ENCODE data around the gene GLDC. TPM values are rescaled to one million over a fixed set of nuclear protein-coding genes. Genes with fewer than 3 reads are reported as not detected.

Gene GLDC
- total and polyA plus RNA-seq, 10 of the 15 experiments (the other 5 are each of a cell fraction or from before 2014, with no cell fraction given): 33.1 to 165 (median 114) TPM

- no peak for FAIRE-seq
- ATAC-seq: no peak
- Histone ChIP-seq H3K36me3 (ENCODE audit: control insufficient read depth in 2 of 2, insufficient read depth in 2 of 2, low read length in 1 of 2) (0 out of 4 replicates have a peak, but pooled peaks cover 0 to 4% of the 10 kb centered on the region in 2 experiments), H3K4me1 (ENCODE audit: control insufficient read depth, insufficient read depth, low read length) (peaks cover 40% of the 10 kb centered on the region), H3K27ac (ENCODE audit: control insufficient read depth, insufficient read depth) (no peak overlapping the region), H2AFZ (ENCODE audit: control insufficient read depth, low read depth, low read length) (no peak overlapping the region), H3K9me3 (replicated peaks; ENCODE audit: control insufficient read depth, insufficient read depth, low read length) (no peaks in the 10 kb centered on the region), H3K79me2 (ENCODE audit: control insufficient read depth, insufficient read depth, low read length) (peaks cover 22% of the 10 kb centered on the region), H3K4me3 (no peak overlapping the region), H3K9ac (ENCODE audit: control insufficient read depth, insufficient read depth, low read length) (no peak overlapping the region), H4K20me1 (ENCODE audit: control insufficient read depth, insufficient read depth) (no peaks in the 10 kb centered on the region), H3K4me2 (ENCODE audit: control insufficient read depth, insufficient read depth) (no peak overlapping the region), H3K27me3 (replicated peaks in 1 of 2; ENCODE audit: control insufficient read depth in 2 of 2, insufficient read depth in 2 of 2, low read length in 1 of 2) (no peaks in the 10 kb centered on the region)
- WGBS (ENCODE audit: insufficient coverage, insufficient replicate concordance, low lambda C conversion rate, missing lambda C conversion rate): 100% methylated on average over 4 of the region's 4 CpGs
- in situ Hi-C loops (cut with MboI) (loop anchor here (10.0 kb wide), 1 partner anchor 272 kb away; the partner anchor contains the start of gene UHRF2), intact Hi-C loops (cut with micrococcal nuclease; ENCODE audit: unreplicated experiment) (loop anchor here (5.0 to 10.0 kb wide), 2 partner anchors 335 to 682 kb away; a partner anchor contains a TSS)
- ChIA-PET RAD21 (ENCODE audit: unreplicated experiment) (interaction anchor here (0.9 to 3.4 kb wide), 9 partner anchors 14 to 332 kb away, joined by 3 to 17 read pairs (median 4); no protein-coding TSS in a partner anchor), POLR2A (interaction anchor here (0.9 to 5.0 kb wide), 7 partner anchors 11 to 111 kb away, joined by 3 to 28 read pairs (median 5); partner anchors contain the start of gene GLDC), CTCF (interaction anchor here (0.9 to 7.9 kb wide), 20 partner anchors 15 to 332 kb away, joined by 3 to 56 read pairs (median 7); no protein-coding TSS in a partner anchor), SMC1A (ENCODE audit: uncharacterized antibody, unreplicated experiment) (interaction anchor here (0.9 to 7.1 kb wide), 18 partner anchors 10 to 332 kb away, joined by 3 to 44 read pairs (median 6); no protein-coding TSS in a partner anchor)
- BruUV-seq (replicated peaks): no TSS peak
- no peak for TF ChIP-seq CTCF (IDR thresholded peaks at IDR 0.05 in 2 of 3, conservative IDR thresholded peaks at IDR 0.05 in 1 of 3; ENCODE audit: control insufficient read depth in 2 of 3, extremely low read depth in 1 of 3, insufficient read depth in 1 of 3, low read depth in 3 of 3, low read length in 3 of 3)
- no peak for TF ChIP-seq ZNF274 (IDR thresholded peaks at IDR 0.05; ENCODE audit: insufficient read depth, insufficient read length)
- no peak for TF ChIP-seq ZNF207 (IDR thresholded peaks at IDR 0.05; ENCODE audit: borderline replicate concordance)
- TF ChIP-seq POU2F2 (IDR thresholded peaks at IDR 0.05; ENCODE audit: borderline replicate concordance, low read depth, low read length): no peak
- no peak for TF ChIP-seq ZNF687 (IDR thresholded peaks at IDR 0.05)
- no peak for DNase-seq (ENCODE audit: low read depth, low spot score)
Observed at GRCh38 chr9:6687180-6687579, 41.7 kb upstream of the GLDC start.

All from GM12878 (cell line).